HepG2 (cell line): ENCODE results near the gene MGLL. TPM values are rescaled to one million over a fixed set of nuclear protein-coding genes. Genes with fewer than 3 reads are reported as not detected.

Source experiments
- MBNL3 ChIP-seq: fragments of 250-450 bp; sonication (Bioruptor Pico); conservative IDR thresholded peaks from 2 replicates; pipeline ENCODE4 v1.8.0; 2022; ENCODE audit warnings: mild to moderate bottlenecking, inconsistent platforms
- PAF1 ChIP-seq: IDR thresholded peaks from 2 replicates; pipeline ENCODE4 v1.6.1; 2016; ENCODE audit warnings: missing genetic modification reagents, missing compliant biosample characterization
- SKI ChIP-seq: fragments of 450-650 bp; IDR thresholded peaks from one replicate; pipeline ENCODE4 v1.6.1; 2018; ENCODE audit warnings: mild to moderate bottlenecking; ENCODE audit not compliant: partially characterized antibody
- ZNF292 ChIP-seq: sonication (generic); formaldehyde crosslinking; IDR thresholded peaks from 2 replicates; pipeline ENCODE4 v1.8.1; 2022; ENCODE audit warnings: mild to moderate bottlenecking, low read depth, missing genetic modification reagents, borderline replicate concordance
- polyA plus RNA-seq, 8 experiments: library from polyadenylated mRNA; depleted of rRNA in 3 of 8; stranded (reverse) in 7 of 8; unstranded in 1 of 8; fragments of >200 nt; fragmentation: Illumina TruSeq in 4 of 8; extraction: Trizol in 4 of 8; gene quantifications; 2 replicates each; pipeline versions ENCODE4 v1.2.1 to v1.2.3, GENCODE V29; 2011 to 2016; ENCODE audit warnings: low read depth in 4 of 8, missing spikeins in 1 of 8, mixed read lengths in 1 of 8; ENCODE audit not compliant: insufficient read depth in 1 of 8
- total RNA-seq, 5 experiments: library from RNA; depleted of rRNA; stranded (reverse); fragments of >200 nt; fragmentation: Illumina TruSeq; extraction: Trizol; gene quantifications; 2 replicates each; pipeline ENCODE4 v1.2.3, GENCODE V29; 2016; ENCODE audit warnings: low read depth in 1 of 5
- TF ChIP-seq, protein P1 (sequence below): sonication (generic); formaldehyde crosslinking; IDR thresholded peaks from 2 replicates; pipeline ENCODE4 v1.5.1; 2020; ENCODE audit warnings: mild to moderate bottlenecking, missing genetic modification reagents, moderate library complexity
- TF ChIP-seq, protein P2 (sequence below): sonication (generic); formaldehyde crosslinking; IDR thresholded peaks from 2 replicates; pipeline ENCODE4 v1.5.1; 2020; ENCODE audit warnings: mild to moderate bottlenecking, missing genetic modification reagents, borderline replicate concordance

Gene MGLL
- total and polyA plus RNA-seq, 2 of the 13 experiments (the other 11 are each of a cell fraction or from before 2014, with no cell fraction given), result not detected

DNA sequence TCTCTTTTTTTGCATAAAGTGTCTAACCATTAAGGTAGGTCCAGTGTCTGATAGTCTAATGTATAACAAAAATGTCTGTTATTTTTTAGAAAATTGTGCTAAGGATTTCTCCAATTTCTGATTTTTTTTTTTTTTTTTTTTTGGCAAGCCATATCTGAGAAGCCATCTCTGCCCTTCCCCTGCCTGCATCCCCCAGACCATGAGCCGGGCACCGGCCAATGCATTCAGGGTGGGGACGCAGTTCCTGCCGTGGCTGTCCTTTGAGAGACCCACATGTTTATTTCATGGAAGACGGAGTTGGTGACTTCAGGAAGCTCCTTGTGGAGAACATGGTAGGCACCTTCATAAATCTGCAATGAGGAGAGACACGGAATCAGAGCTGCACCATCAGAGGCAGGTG lies 130.3 kb downstream of the MGLL start (continued):
- TF ChIP-seq, protein P1, sequence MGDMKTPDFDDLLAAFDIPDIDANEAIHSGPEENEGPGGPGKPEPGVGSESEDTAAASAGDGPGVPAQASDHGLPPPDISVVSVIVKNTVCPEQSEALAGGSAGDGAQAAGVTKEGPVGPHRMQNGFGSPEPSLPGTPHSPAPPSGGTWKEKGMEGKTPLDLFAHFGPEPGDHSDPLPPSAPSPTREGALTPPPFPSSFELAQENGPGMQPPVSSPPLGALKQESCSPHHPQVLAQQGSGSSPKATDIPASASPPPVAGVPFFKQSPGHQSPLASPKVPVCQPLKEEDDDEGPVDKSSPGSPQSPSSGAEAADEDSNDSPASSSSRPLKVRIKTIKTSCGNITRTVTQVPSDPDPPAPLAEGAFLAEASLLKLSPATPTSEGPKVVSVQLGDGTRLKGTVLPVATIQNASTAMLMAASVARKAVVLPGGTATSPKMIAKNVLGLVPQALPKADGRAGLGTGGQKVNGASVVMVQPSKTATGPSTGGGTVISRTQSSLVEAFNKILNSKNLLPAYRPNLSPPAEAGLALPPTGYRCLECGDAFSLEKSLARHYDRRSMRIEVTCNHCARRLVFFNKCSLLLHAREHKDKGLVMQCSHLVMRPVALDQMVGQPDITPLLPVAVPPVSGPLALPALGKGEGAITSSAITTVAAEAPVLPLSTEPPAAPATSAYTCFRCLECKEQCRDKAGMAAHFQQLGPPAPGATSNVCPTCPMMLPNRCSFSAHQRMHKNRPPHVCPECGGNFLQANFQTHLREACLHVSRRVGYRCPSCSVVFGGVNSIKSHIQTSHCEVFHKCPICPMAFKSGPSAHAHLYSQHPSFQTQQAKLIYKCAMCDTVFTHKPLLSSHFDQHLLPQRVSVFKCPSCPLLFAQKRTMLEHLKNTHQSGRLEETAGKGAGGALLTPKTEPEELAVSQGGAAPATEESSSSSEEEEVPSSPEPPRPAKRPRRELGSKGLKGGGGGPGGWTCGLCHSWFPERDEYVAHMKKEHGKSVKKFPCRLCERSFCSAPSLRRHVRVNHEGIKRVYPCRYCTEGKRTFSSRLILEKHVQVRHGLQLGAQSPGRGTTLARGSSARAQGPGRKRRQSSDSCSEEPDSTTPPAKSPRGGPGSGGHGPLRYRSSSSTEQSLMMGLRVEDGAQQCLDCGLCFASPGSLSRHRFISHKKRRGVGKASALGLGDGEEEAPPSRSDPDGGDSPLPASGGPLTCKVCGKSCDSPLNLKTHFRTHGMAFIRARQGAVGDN (CRISPR knock-in tag), result no peak
- TF ChIP-seq MBNL3 (CRISPR knock-in tag), result no peak
- TF ChIP-seq SKI, result no peak
- TF ChIP-seq ZNF292, result no peak
- TF ChIP-seq, protein P2, sequence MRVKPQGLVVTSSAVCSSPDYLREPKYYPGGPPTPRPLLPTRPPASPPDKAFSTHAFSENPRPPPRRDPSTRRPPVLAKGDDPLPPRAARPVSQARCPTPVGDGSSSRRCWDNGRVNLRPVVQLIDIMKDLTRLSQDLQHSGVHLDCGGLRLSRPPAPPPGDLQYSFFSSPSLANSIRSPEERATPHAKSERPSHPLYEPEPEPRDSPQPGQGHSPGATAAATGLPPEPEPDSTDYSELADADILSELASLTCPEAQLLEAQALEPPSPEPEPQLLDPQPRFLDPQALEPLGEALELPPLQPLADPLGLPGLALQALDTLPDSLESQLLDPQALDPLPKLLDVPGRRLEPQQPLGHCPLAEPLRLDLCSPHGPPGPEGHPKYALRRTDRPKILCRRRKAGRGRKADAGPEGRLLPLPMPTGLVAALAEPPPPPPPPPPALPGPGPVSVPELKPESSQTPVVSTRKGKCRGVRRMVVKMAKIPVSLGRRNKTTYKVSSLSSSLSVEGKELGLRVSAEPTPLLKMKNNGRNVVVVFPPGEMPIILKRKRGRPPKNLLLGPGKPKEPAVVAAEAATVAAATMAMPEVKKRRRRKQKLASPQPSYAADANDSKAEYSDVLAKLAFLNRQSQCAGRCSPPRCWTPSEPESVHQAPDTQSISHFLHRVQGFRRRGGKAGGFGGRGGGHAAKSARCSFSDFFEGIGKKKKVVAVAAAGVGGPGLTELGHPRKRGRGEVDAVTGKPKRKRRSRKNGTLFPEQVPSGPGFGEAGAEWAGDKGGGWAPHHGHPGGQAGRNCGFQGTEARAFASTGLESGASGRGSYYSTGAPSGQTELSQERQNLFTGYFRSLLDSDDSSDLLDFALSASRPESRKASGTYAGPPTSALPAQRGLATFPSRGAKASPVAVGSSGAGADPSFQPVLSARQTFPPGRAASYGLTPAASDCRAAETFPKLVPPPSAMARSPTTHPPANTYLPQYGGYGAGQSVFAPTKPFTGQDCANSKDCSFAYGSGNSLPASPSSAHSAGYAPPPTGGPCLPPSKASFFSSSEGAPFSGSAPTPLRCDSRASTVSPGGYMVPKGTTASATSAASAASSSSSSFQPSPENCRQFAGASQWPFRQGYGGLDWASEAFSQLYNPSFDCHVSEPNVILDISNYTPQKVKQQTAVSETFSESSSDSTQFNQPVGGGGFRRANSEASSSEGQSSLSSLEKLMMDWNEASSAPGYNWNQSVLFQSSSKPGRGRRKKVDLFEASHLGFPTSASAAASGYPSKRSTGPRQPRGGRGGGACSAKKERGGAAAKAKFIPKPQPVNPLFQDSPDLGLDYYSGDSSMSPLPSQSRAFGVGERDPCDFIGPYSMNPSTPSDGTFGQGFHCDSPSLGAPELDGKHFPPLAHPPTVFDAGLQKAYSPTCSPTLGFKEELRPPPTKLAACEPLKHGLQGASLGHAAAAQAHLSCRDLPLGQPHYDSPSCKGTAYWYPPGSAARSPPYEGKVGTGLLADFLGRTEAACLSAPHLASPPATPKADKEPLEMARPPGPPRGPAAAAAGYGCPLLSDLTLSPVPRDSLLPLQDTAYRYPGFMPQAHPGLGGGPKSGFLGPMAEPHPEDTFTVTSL (CRISPR knock-in tag), result no peak
- no peak for TF ChIP-seq PAF1 (CRISPR knock-in tag)
- TF ChIP-seq, all 625 proteins: peak for 0
